Activated T-cell treated with anti-CD3 and anti-CD28 coated beads, Interleukin-2, amount 50 U/mL, for 24 hours (primary cell): ENCODE data around the gene MYLK3.

Experiments
- DNase-seq: peaks from one replicate; pipeline ENCODE4 v3.0.0-alpha.2; 2020
- H3K27ac Mint-ChIP-seq: 2 replicates; pipeline ENCODE4 v1.8.0; 2020; ENCODE audit warnings: mild to moderate bottlenecking, mixed read lengths
- H3K27me3 Mint-ChIP-seq: 2 replicates; pipeline ENCODE4 v1.8.0; 2020; ENCODE audit warnings: mixed read lengths
- H3K36me3 Mint-ChIP-seq: 2 replicates; pipeline ENCODE4 v1.8.0; 2020; ENCODE audit warnings: low read depth, mixed read lengths
- H3K4me1 Mint-ChIP-seq: 2 replicates; pipeline ENCODE4 v1.8.0; 2020; ENCODE audit warnings: low read depth, mixed read lengths
- H3K4me3 Mint-ChIP-seq: 2 replicates; pipeline ENCODE4 v1.8.0; 2020; ENCODE audit warnings: mild to moderate bottlenecking, moderate library complexity, mixed read lengths
- H3K9me3 Mint-ChIP-seq: 2 replicates; pipeline ENCODE4 v1.8.0; 2020; ENCODE audit warnings: mixed read lengths

MYLK3 gene

DNA sequence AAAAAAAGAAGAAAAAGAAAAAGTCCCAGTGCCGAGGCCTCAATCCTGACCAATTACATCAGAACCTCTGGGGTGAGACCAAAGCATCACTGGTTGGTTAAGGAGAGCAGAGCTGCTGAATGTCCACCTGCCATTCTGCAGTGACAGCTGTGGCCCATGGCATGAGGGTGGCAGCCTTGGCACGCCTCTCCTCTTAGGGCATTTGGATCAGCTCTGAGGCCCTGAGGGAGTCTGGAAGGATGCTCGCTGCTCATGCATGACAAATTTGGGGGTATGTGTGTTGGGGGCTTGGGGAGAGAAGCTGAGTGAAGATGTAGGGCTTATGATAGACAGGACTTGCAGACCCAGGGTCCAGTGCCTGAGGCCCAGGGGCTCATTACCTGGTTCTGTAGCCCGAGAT lies 26.3 kb downstream of the MYLK3 start:
- no peaks in the 10 kb centered on the region for H3K27me3 Mint-ChIP-seq
- peaks cover 8% of the 10 kb centered on the region for H3K9me3 Mint-ChIP-seq
- H3K4me1 Mint-ChIP-seq: no peaks in the 10 kb centered on the region
- no peaks in the 10 kb centered on the region for H3K36me3 Mint-ChIP-seq
- no peak overlapping the region for H3K27ac Mint-ChIP-seq
- DNase-seq: no peak
- no peak overlapping the region for H3K4me3 Mint-ChIP-seq

DNA sequence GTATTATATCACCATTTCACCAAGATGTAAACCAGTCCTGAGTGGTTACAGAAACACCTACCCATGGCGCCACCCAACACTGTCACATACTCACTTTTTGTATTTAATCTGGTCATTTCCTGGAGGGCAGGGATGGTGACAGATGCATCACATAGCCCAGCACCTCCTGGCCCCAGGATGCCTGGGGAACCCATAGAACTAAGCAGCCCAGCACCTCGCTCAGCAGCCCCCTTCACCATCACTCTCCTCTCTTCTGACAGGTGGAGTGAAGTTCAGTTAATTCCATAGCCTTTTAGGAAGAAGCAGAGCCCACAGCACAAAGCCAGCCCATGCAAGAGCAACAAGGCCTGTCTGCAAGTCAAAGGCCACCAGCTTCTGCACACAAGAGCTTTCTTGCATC lies 27.5 kb downstream of the MYLK3 start:
- no peak overlapping the region for H3K4me3 Mint-ChIP-seq
- peaks cover 4% of the 10 kb centered on the region for H3K9me3 Mint-ChIP-seq
- no peaks in the 10 kb centered on the region for H3K36me3 Mint-ChIP-seq
- H3K4me1 Mint-ChIP-seq: no peaks in the 10 kb centered on the region
- no peak for DNase-seq
- H3K27me3 Mint-ChIP-seq: no peaks in the 10 kb centered on the region
- no peak overlapping the region for H3K27ac Mint-ChIP-seq

- DNase-seq: no peak
- no peak overlapping the region for H3K27ac Mint-ChIP-seq
- H3K4me3 Mint-ChIP-seq: no peak overlapping the region
- no peaks in the 10 kb centered on the region for H3K27me3 Mint-ChIP-seq
- no peaks in the 10 kb centered on the region for H3K36me3 Mint-ChIP-seq
- no peaks in the 10 kb centered on the region for H3K4me1 Mint-ChIP-seq
- peaks cover under 1% of the 10 kb centered on the region for H3K9me3 Mint-ChIP-seq
Observed at GRCh38 chr16:46719528-46719927, 28.6 kb downstream of the MYLK3 start.

GRCh38 chr16:46718214-46718613 lies 29.9 kb downstream of the MYLK3 start:
- no peak for DNase-seq
- Mint-ChIP-seq H3K27me3 (no peaks in the 10 kb centered on the region), H3K4me3 (no peak overlapping the region), H3K27ac (no peak overlapping the region), H3K36me3 (no peaks in the 10 kb centered on the region), H3K4me1 (no peaks in the 10 kb centered on the region), H3K9me3 (no peaks in the 10 kb centered on the region)

DNA sequence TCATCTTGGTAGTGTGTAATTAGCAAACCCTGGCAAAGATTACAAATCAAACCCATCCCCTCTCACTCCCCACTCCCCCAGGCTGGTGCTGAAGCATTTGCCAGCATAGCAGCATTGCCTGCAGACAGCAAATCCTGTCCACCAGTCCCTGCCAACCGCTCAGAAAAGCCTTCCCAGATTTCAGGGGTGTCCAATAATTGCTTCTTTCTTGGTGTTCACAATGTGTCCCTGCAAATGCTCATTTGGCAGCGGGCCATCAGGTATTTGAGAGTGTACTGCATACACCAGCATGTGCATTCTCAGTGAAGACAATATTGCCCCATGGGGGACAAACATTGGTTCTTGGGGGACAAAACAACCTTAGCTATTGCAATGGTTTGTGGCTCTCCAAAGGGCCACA lies 30.5 kb downstream of the MYLK3 start:
- H3K9me3 Mint-ChIP-seq: no peaks in the 10 kb centered on the region
- H3K4me3 Mint-ChIP-seq: no peak overlapping the region
- no peak for DNase-seq
- no peaks in the 10 kb centered on the region for H3K4me1 Mint-ChIP-seq
- H3K27me3 Mint-ChIP-seq: no peaks in the 10 kb centered on the region
- H3K36me3 Mint-ChIP-seq: no peaks in the 10 kb centered on the region
- no peak overlapping the region for H3K27ac Mint-ChIP-seq

DNA sequence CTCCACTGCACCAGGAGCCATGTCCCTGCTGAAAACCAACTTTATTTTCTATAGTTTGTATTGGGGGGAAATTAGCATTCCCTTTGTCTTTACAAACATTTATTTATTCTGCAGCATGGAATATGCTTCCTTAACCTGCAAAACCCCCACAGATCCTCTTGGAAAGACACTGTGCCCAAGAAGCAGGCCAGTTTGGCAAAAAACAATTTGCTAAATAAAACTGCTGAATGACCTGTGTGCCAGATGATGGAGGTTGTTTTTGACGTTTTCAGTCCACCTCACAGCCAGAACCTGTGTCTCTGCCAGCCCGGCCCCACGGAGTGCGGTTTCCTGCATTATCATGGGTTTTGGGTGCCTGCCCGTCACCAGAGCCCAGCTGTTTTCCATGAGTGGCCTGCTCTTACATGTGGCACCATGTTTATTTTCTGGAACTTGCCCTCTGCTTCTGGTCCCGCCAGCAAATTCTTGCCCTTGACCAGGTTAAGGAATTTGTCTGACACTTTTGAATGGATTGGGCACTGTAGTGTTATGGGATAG lies 32.3 kb downstream of the MYLK3 start:
- DNase-seq: no peak
- no peak overlapping the region for H3K4me3 Mint-ChIP-seq
- H3K4me1 Mint-ChIP-seq: no peaks in the 10 kb centered on the region
- no peaks in the 10 kb centered on the region for H3K36me3 Mint-ChIP-seq
- no peaks in the 10 kb centered on the region for H3K27me3 Mint-ChIP-seq
- H3K9me3 Mint-ChIP-seq: no peaks in the 10 kb centered on the region
- no peak overlapping the region for H3K27ac Mint-ChIP-seq

- no peaks in the 10 kb centered on the region for H3K4me1 Mint-ChIP-seq
Observed at GRCh38 chr16:46714797-46715591, 33.1 kb downstream of the MYLK3 start.

GRCh38 chr16:46713634-46714033 lies 34.5 kb downstream of the MYLK3 start:
- H3K27me3 Mint-ChIP-seq: no peaks in the 10 kb centered on the region

More at GRCh38 chr16:46714797-46715591, 33.1 kb downstream of the MYLK3 start:
- Mint-ChIP-seq H3K4me3 (no peak overlapping the region), H3K27ac (no peak overlapping the region), H3K27me3 (no peaks in the 10 kb centered on the region), H3K36me3 (no peaks in the 10 kb centered on the region), H3K9me3 (no peaks in the 10 kb centered on the region)
- no peak for DNase-seq

GRCh38 chr16:46712911-46713310 lies 35.2 kb downstream of the MYLK3 start:
- no peak for DNase-seq
- Mint-ChIP-seq H3K27me3 (no peaks in the 10 kb centered on the region), H3K27ac (no peak overlapping the region), H3K36me3 (no peaks in the 10 kb centered on the region), H3K9me3 (no peaks in the 10 kb centered on the region), H3K4me1 (no peaks in the 10 kb centered on the region), H3K4me3 (no peak overlapping the region)

More at GRCh38 chr16:46713634-46714033, 34.5 kb downstream of the MYLK3 start:
- no peaks in the 10 kb centered on the region for H3K36me3 Mint-ChIP-seq
- H3K4me1 Mint-ChIP-seq: no peaks in the 10 kb centered on the region
- no peak overlapping the region for H3K27ac Mint-ChIP-seq
- no peak overlapping the region for H3K4me3 Mint-ChIP-seq
- H3K9me3 Mint-ChIP-seq: no peaks in the 10 kb centered on the region
- no peak for DNase-seq

- Mint-ChIP-seq H3K36me3 (no peaks in the 10 kb centered on the region), H3K27ac (no peak overlapping the region), H3K9me3 (no peaks in the 10 kb centered on the region), H3K4me3 (no peak overlapping the region), H3K27me3 (no peaks in the 10 kb centered on the region), H3K4me1 (no peaks in the 10 kb centered on the region)
- no peak for DNase-seq
Observed at GRCh38 chr16:46711106-46712058, 36.8 kb downstream of the MYLK3 start.

DNA sequence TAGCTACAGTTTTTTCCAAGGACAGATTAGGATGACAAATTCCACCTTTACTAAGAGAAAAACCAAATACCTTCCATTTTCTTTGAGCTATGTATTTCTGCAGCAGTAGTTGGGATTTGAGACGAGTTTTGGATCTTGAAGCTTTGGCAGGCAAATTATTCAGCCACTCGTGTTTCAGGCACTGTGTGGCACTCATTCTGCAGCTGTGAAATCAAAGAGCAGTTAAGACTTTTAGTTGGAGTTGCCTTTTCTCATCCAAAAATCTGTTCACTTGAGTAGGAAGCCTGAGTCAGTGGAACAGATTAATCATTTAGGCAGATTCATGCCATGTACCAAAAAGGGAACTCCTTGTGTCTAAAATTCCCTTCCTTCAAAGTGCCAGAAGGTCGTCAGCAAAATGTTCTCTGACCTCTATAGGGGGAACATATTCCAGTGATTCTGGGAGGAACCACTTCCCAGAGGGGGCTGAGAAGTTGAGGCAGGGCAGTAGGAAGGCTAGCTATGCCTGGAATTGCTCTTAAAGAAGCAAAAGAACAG lies 38.6 kb downstream of the MYLK3 start:
- no peak overlapping the region for H3K27ac Mint-ChIP-seq
- no peaks in the 10 kb centered on the region for H3K36me3 Mint-ChIP-seq
- no peak overlapping the region for H3K4me3 Mint-ChIP-seq

GRCh38 chr16:46706642-46707041 lies 41.5 kb downstream of the MYLK3 start:
- H3K4me1 Mint-ChIP-seq: peaks cover 3% of the 10 kb centered on the region
- H3K27me3 Mint-ChIP-seq: no peaks in the 10 kb centered on the region
- no peak overlapping the region for H3K4me3 Mint-ChIP-seq

More for the DNA sequence above, 38.6 kb downstream of the MYLK3 start:
- Mint-ChIP-seq H3K27me3 (no peaks in the 10 kb centered on the region), H3K4me1 (no peaks in the 10 kb centered on the region), H3K9me3 (no peaks in the 10 kb centered on the region)
- no peak for DNase-seq

GRCh38 chr16:46702030-46702429 lies 46.1 kb downstream of the MYLK3 start:
- Mint-ChIP-seq H3K36me3 (peaks cover 46% of the 10 kb centered on the region), H3K27me3 (no peaks in the 10 kb centered on the region), H3K4me1 (peaks cover 3% of the 10 kb centered on the region), H3K4me3 (no peak overlapping the region), H3K9me3 (no peaks in the 10 kb centered on the region), H3K27ac (no peak overlapping the region)
- DNase-seq: no peak

More at GRCh38 chr16:46706642-46707041, 41.5 kb downstream of the MYLK3 start:
- no peaks in the 10 kb centered on the region for H3K9me3 Mint-ChIP-seq
- no peak for DNase-seq
- no peak overlapping the region for H3K27ac Mint-ChIP-seq
- H3K36me3 Mint-ChIP-seq: peaks cover 16% of the 10 kb centered on the region

DNA sequence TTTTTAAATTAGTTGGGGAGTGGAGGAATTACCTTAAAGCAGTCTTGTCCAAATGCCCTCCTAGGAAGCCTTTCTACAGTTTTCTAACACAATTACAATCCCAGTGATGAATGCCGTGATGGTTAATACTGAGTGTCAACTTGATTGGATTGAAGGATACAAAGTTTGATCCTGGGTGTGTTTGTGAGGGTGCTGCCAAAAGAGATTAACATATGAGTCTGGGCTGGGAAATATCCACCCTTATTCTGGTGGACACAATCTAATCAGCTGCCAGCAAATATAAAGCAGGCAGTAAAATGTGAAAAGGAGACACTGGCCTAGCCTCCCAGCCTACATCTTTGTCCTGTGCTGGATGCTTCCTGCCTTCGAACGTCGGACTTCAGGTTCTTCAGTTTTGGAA lies 46.5 kb downstream of the MYLK3 start:
- peaks cover 50% of the 10 kb centered on the region for H3K36me3 Mint-ChIP-seq
- no peaks in the 10 kb centered on the region for H3K9me3 Mint-ChIP-seq
- H3K27ac Mint-ChIP-seq: no peak overlapping the region
- H3K4me1 Mint-ChIP-seq: peaks cover 3% of the 10 kb centered on the region
- no peak for DNase-seq
- H3K27me3 Mint-ChIP-seq: no peaks in the 10 kb centered on the region
- no peak overlapping the region for H3K4me3 Mint-ChIP-seq
